Fibroblast of upper back skin (primary cell): ENCODE data around the gene COMMD1.
"Not testable (repeated sequence)": the region's sequence is repeated elsewhere in the genome, so short reads cannot be mapped to it uniquely, and the experiment has no call there.

Experiments used
- DNase-seq: peaks from one replicate; pipeline ENCODE4 v3.0.0-alpha.2; 2013

The COMMD1 gene

DNA sequence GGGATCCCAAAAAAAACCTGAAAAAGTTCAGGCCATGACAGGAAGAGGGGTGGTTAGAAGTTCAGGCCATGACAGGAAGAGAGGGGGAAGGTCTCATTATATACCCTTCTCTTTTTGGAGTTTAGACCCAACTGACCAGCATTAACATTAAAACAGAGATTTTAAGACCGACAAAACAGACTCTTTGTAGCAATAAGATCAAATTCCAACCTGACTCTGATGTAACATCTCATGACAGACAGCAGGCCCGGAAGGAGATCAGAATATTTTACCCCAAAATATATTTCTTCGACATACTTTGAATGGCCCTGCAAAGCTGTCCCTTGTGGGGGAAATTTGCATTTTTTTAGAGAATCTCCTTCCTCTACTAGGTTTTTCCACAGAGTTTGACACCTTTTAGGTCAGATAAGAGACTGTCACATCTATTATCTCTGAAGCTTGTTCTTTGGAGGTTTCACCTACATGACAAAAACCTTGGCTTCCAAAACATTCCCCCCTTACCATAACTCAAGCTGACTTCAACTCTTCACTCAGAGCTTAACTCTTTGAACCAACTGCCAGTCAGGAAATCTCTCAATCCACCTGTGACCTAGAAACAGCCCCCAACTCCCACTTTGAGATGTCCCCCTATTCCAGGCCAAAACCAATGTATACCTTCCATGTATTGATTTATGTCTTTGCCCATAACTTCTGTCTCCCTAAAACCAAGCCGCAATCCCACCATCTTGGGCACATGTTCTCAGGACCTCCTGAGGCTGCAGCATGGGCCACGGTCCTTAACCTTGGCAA is 239.4 kb downstream of the COMMD1 start:
- no peak for DNase-seq

DNA sequence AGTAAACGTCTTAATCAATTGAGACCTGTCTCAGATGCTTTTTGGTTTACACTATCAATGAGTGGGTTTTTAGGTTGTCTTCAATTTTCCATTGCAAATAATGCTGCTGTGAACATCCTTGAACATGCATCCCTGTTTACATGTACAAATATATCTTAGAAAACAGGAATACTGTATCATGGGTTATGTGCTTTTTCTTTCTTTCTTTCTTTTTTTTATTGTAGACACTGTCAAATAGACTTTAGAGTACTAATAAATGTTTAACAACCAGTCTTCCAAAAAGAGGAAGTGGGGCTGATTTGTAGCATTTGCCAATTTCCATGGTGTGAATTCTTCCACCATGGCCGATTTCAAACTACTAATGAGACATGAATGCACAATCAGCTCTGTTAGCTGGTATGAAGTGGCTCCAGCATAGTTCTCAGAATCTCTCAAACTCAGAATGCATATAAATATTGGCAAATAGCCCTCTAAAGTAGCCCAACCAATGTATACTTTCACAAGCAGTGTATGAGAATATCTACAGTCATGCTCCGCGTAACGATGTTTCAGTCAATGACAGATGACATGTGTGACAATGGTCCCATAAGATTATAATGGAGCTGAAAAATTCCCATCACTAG is 240.1 kb downstream of the COMMD1 start:
- no peak for DNase-seq

DNA sequence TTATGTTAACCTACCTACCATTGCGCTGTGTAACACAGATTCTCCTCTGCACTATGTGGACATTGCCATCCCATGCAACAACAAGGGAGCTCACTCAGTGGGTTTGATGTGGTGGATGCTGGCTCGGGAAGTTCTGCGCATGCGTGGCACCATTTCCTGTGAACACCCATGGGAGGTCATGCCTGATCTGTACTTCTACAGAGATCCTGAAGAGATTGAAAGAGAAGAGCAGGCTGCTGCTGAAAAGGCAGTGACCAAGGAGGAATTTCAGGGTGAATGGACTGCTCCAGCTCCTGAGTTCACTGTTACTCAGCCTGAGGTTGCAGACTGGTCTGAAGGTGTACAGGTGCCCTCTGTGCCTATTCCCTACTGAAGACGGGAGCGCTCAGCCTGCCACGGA is 241.3 kb downstream of the COMMD1 start:
- DNase-seq = not testable (repeated sequence)

DNA sequence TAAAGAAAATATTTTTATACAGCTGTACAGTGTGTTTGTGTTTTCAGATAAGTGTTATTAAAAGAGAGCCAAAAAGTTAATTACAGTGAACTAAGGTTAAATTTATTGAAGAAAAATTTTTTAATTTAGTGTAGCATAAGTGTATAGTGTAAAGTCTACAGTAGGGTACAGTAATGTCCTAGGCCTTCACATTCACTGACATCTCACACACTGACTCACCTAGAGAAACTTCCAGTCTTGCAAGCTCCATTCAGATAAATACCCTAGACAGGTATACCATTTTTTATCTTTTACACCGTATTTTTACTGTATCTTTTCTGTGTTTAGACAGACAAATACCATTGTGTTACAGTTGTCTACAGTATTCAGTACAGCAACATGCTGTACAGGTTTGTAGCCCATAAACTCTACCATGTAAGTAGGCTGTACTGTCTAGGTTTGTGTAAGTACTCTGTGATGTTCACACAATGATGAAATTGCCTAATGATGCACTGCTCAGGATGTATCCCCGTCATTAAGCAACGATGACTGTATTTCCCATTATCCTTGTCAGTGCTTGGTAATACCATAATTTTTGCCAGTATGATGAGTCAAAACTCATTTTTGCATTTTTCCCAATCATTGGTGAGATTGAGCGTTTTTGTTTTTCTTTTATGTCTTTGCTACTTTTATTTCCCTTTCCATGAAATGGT is 242.3 kb downstream of the COMMD1 start:
- peak; percentile 83 for DNase-seq

DNA sequence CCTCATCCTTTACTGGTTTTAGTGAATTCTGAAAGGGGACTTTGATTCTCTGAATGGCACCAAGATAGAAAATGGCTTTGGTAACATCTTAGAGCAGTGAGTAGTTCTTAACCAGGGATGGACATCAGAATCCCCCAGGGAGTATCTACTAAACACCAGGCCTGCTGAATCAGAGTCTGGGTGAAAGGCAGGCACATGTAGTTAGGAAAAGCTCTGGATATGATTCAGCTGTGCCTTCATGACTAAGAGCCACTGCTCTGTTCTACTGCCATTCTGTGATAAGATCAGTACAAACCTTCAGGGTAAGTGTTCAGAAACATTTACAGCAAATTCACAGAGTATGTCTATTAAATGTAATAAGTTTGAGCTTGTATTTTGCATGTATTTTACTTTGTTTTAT is 244.2 kb downstream of the COMMD1 start:
- peak; percentile 95 for DNase-seq

DNA sequence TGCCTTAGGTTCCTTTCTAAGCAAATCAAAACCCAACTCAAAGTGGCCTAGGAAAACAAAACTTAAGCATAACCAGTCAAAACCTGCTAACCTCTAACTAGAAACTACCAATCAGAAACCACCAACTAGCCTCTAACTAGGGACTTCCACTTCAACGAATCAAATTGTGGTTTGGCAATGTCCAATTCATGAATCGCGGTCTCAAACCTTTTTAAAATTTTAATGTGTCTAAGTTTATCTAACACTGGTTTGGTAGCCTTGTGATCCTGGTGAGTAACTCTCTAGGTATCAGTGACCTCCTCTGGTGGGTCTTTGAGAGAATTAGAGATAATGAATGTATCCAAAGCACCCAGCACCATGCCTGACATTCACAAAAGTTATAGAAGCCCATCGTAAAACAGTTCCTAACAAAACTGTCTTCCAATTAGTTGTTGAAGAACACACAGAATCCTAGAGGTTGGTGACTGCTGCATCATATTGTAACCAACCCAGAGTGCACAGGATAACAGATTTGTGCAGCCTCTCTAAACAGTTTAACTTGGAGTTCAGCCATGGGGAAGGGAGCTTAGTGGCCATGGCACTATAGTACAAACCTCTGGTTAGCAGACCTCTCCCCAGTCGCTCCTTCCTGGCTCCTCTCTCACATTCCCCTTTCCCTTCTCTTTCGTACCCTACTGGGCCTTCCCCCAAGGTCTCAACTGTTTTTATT is 245.3 kb downstream of the COMMD1 start:
- DNase-seq = peak; percentile 26

DNA sequence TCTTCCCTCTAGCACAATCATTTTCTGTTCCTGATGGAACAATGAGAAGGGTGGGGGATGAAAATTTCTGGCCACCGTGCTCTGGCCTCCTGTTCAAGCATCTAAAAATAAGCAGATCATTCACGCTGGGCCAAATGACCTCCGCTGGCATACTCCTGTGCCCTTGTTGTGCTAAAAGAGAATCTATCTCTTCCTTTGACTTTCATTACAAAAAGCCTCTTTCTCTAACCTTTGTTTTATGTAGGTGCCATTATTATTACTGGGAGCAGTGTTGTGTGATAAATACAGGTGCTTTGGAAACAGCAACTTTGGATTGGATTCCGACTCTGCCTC is 245.8 kb downstream of the COMMD1 start:
- DNase-seq = no peak

DNA sequence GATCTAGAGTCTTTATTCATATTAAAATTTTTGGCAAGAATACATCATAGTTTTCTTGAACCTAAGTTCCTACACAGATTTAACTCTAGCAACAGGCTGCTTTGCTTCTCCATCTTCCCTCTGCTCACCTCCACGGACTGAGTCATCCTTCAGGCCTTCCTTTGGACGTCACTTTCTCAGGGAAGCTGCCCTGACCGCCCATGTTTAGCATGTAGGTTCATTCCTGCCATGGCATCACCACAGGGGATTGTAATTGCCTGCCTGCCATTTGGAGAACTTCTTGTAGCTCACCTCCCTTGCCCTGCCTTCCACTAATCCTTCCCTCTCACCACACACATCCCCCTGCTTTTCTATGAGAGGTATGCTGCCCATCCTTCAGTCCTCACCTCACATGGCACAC is 246.5 kb downstream of the COMMD1 start:
- DNase-seq = peak; percentile 51

DNA sequence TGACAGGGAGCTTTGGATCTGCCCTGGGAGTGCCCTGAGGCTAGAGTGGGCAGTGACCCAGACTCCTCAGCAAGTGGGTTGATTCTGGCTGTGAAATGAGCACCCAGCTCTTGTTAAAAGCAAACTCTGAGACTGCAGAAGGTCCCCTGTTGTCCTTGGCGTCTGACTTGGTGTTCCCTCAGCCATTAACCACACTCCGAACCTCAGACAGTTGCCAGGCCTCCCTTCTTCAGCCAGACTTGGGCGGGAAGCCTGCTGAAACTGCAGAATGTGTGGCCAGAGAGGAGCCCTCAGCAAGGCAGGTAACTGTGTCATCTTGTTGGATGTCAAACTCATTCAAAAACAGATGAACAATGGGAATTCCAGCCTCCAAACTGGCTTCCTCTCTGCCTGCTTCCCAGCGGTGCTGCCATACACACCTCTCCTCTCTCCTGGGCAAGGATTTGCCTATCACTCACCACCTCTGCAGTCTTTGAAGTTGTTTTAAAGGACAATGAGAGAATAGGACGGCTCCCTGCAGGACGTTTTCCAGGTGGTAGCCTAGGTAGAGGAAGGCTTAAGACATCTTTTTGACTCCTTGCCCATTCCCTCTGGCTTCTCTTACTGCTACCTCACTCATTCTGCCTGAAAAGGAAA is 251.5 kb downstream of the COMMD1 start:
- DNase-seq = no peak

DNA sequence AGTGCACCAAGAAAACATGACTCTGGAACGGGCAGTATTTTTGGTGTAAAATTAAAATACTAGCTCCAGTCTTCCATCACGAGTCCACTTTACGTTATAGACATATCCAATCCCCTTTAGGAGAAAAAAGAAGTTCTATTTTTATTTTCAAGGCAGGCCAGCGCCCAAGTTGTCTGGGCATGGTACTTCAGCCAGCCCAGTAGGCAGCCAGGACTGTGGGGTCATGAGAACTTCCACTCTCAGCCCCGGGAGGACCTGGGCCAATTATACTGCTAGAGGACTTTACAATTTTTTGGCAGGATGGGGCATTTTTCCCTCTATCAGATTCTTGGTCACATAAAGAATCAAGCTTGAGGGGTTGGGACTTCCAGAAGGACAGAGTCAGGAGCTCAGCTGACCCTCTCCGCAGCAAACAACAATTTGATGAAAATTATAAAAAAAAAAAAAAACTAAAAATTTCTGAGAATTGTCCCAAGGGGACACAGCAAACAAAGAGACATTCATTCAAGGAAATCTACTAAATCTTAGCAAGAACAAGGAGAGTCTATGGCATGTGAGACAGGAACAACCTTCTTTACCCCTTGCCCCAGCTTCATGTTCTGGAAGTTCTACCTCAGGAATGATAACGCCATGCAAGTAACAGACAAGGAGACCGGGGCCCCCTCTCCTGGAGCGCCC is 253.1 kb downstream of the COMMD1 start:
- no peak for DNase-seq

DNA sequence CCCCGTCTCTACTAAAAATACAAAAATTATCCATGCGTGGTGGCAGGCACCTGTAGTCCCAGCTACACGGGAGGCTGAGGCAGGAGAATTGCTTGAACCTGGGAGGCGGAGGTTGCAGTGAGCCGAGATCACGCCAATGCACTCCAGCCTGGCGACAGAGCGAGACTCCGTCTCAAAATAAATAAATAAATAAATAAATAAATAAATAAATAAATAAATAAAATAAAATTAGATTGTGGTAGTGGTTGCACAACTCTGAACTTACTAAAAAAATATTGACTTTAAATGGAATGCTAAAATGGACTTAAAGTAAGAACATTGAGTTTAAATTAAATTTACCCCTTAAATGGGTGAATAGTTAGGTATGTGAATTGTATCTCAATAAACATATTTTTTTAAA is 255.2 kb downstream of the COMMD1 start:
- not testable (repeated sequence) for DNase-seq

DNA sequence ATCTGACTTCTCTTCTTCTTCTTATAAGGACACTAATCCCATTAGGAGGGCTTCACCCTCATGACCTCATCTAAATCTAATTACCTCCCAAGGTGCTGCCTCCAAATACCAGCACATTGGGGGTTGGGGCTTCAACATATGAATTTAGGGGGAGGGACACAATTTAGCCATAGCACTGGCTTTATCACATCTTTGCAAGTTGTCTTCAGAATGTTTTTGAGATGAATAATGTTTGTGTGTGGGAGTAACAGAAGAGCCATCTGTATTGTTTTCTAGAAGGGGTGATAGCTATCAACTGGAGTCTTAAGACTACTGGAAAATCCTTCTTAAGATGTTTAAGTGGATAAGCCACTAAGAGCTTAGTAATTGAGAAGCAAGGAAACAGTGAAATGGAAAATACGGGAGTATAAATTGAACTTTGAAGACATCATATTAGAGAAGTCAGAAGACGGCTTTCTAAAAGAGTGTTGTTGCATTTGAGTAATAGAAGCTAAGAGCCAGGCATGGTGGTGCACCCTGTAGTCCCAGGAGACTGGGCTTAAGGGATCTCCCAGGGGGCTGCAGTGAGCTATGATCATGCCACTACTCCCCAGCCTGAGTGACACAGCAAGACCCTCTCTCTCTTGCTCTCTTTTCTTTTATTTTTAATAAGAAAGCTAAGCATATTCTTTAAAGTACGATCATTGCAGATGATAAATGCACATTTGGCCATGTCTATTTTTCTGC is 257.8 kb downstream of the COMMD1 start:
- DNase-seq = no peak

DNA sequence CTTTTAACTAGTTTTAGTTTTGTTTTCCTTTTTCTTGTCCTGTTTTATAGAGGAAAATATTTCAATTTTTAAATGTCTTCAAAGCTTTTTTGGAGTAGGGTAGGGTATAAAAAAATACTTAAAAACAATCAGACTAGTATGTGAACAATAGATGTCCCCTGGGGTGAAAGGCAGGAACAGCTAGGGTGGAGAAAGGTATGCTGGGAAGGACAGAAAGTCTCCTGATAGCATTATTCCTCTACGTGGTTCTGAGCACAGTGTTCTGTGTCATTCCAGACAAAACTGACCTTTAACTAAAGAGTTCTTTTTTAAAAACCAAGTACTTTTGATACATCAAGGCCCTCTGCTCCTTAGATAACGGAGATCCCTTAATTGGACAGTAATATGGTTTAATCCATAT is 258.4 kb downstream of the COMMD1 start:
- DNase-seq = no peak

DNA sequence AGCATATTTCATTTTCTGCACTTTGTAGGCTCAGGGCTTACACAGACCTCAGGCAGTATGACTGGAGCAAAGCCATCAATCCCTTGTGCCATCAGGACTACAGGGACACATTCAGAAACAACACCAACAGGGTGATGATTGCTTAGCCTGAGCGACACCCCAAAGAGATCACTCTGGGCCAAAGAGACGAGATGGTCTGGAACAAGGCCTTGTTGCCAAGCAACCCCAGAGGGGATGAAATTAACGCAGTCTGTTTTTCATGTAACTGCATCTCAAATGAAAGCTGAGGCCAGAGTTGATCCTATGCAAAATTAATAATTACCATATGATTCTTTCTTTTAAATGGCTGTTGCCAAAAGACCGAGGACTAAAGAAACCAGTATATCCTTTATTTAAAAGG is 270.3 kb downstream of the COMMD1 start:
- no peak for DNase-seq

DNA sequence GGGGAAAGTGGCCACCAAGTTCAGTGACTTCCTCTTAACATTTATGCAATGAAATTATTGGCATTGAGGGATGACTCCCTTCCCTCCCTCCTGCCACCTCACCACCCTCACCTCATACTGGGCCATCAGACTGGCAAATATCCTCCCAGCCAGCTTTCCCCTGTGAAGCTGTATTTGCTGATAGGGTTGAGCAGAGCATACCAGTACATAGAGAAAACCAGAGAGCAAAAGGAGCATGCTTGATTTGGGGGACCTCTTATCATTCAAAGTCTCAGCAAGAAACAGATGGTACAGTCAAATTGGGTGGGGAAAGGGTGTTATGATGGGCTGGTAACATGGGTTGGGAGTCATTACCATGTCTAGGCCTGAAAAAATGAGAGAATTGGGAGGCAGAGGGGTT is 271.3 kb downstream of the COMMD1 start:
- DNase-seq = no peak

DNA sequence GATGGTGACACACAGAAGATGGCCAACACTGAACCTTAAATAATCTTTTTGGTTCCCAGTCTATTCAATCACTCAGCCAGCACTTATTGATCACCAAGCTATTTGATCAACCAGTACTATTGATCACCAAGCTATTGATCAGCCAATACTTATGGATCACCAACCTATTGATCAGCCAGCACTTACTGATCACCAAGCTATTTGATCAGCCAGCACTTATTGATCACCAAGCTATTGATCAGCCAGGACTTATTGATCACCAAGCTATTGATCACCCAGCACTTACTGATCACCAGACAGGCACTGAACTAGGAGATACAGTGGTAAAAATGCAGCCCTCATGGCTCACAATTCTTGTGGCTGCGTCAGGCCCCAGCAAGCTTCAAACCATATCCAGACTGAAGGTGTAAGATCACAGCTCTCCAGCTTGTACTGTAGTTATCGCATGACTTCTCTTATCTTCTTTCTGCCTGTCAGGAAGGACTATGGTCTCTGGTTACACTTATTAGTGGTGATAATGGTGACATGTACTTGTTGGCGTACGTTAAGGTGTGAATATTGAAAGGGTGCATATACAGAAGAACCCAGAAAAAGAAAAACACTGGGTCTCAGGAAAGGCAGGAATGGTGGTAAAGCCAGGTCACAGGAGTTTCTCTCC is 272.0 kb downstream of the COMMD1 start:
- no peak for DNase-seq

DNA sequence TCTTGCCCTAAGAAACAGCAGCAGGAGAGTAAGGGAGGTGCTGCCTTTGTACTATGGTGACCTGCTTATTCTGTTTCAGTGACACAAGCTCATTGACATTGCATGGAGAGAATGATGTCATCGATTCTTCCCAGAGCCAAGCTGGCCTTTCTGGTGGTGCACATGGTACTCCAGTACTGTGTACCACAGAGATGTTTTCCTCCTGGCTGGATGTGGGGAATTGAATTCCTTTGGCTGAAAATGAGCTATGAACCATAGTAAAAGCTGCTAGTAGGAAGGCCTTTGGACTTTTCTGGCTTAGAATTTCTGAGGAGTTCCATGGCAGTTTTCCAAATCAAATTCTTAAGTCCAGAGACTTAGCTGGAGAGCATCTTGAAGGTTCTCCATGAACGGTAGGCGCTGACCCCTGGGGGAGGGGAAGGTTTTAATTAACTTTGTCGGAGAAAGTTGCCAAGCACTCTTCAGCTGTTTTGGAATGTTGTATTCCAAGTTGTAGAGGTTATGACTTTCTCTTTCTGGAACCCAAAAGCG is 273.3 kb downstream of the COMMD1 start:
- peak; percentile 28 for DNase-seq

DNA sequence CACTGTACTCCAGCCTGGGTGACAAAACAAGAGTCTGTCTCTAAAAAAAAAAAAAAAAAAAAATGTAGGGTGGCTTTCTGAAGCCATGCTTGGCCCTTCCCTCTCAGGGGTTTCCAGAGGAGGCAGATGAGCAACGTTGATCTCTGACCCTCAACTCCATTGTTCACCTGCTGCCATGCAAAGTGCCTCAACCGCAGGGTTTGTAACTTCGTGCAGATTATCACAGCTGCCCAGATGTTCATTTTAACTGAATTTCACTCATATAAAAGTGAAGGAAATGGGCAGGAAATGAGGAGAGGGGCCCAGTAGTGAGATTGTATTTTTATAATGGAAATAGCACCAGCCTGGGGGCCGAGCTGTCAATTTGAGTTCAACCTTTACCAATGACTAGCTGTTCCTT is 275.5 kb downstream of the COMMD1 start:
- no peak for DNase-seq

DNA sequence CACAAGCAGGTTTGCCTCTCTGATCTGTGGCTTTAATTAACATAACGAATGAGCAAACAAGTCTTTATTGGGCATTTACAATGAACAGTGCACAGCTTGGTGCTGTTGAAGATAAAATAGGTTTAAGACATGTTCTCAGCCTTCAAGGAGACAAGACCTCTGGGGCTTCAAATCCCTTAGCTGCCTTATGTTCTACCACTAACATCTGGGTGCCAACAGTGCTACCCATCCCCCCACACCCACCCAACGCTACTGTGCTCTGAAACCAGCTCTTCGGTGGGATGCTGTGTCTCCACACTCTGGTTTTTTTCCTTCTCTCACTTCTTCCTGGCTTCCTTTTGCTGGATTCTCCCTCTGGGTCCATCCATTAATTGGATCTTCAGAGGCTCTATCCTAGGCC is 276.4 kb downstream of the COMMD1 start:
- DNase-seq = no peak

DNA sequence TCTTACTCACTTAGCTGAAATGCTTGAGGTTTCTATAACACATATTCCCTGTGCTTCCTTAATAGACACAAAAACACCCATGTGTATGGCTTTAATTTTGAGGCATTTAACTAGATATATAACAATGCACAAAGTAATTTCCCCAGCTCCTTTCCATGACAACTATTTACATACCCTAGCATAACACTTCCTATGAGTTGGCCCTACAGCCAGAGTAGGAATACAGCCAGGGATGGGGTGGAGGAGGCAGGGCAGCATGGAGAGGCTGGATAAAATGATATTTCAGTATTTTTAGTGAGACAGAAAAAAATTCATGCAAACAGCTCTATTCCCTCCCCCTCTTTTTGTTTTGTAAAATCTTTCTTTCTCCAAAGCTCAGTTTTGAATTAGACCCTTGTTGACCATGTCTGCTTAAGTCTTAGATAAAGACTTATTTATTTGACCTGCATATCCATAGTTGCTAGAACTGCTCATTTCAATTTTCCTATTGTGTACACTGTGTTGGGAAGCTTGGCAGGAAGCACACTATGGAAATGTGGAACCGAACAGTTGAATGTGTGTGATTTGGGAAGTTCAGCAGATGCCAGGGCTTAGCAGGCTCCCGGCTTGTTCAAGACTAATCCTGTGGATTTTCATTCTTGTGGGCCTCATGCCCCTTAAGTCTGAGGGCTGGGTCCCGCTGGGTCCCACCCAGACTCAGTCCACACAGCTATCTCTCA is 279.2 kb downstream of the COMMD1 start:
- no peak for DNase-seq
